Suprapubic skin (tissue), 4 donors: ENCODE data around the gene DROSHA.

Source experiments
- CTCF ChIP-seq, 2 donors: fragments of 200-600 bp in 1 of 2; fragments of 450-650 bp in 1 of 2; sonication (generic) in 1 of 2; IDR thresholded peaks; one replicate each; pipeline ENCODE4 v1.5.1; 2016 to 2019; ENCODE audit warnings: antibody characterized with exemption in 2 of 2, mild to moderate bottlenecking in 1 of 2, moderate library complexity in 1 of 2
- EP300 ChIP-seq: sonication (generic); formaldehyde crosslinking; IDR thresholded peaks from one replicate; pipeline ENCODE4 v1.6.1; 2017; ENCODE audit warnings: antibody characterized with exemption
- POLR2A ChIP-seq, 2 donors: fragments of 450-650 bp; IDR thresholded peaks; one replicate each; pipeline ENCODE4 v1.6.1; 2017; ENCODE audit warnings: antibody characterized with exemption in 2 of 2, mild to moderate bottlenecking in 2 of 2, moderate library complexity in 2 of 2
- POLR2AphosphoS5 ChIP-seq, 3 donors: sonication (generic); formaldehyde crosslinking; IDR thresholded peaks; one replicate each; pipeline ENCODE4 v1.6.1; 2017; ENCODE audit warnings: antibody characterized with exemption in 3 of 3

GRCh38 chr5:31435730-31436129 is 96.2 kb downstream of the DROSHA start:
- TF ChIP-seq POLR2A (IDR thresholded peaks at IDR 0.05), result no peak
- TF ChIP-seq CTCF (IDR thresholded peaks at IDR 0.05), result no peak
- no peak for TF ChIP-seq EP300
- TF ChIP-seq POLR2AphosphoS5 (IDR thresholded peaks at IDR 0.05), result no peak
